K562 (cell line): ENCODE measurements around the gene TMEM168. TPM values are rescaled to one million over a fixed set of nuclear protein-coding genes. Genes with fewer than 3 reads are reported as not detected.

Experiments
- ATAC-seq: fragments of 200-7000 bp; cut with Tn5 transposase; 3 replicates; pipeline ENCODE4 v1.9.1; 2020; ENCODE audit warnings: moderate library complexity
- BruUV-seq: library from RNA; stranded (reverse); fragments of 400-500 nt; replicated peaks from 2 replicates; lab custom pipeline; 2021; lab: Mats Ljungman, UMichigan
- CTCF ChIA-PET: fragments of 300-600 bp; formaldehyde crosslinking; extraction: SDS; loops from one replicate; lab custom pipeline; 2021; ENCODE audit warnings: low intra/inter-chr PET ratio; lab: Yijun Ruan, JAX
- POLR2A ChIA-PET: fragments of 300-600, 350-650 bp; sonication (Branson Sonifier 250); formaldehyde crosslinking; extraction: SDS; loops from one replicate; lab custom pipeline; 2021; ENCODE audit warnings: antibody characterized with exemption, inconsistent platforms; lab: Yijun Ruan, JAX
- DNase-seq, 4 experiments: peaks; one replicate each; pipeline versions ENCODE4 v3.0.0 to v3.0.0-alpha.2; 2011 to 2018; ENCODE audit warnings: low spot score in 3 of 4, mixed read lengths in 3 of 4; ENCODE audit errors: extremely low read depth in 1 of 4
- FAIRE-seq: peaks from 2 replicates; lab custom pipeline; 2011; peaks lifted over from hg19 to GRCh38; lab: Jason Lieb, UNC
- H2AFZ ChIP-seq: 2 replicates; pipeline ENCODE4 v1.6.0; 2011; ENCODE audit warnings: low read depth, low read length, control low read depth, inconsistent platforms
- H3K27ac ChIP-seq: fragments of 200-600 bp; 3 replicates; pipeline ENCODE4 v1.8.0; 2011; ENCODE audit warnings: low read depth, mild to moderate bottlenecking, control low read depth, inconsistent platforms, low read length, moderate library complexity, mixed read lengths; ENCODE audit errors: extremely low read depth
- H3K27me3 ChIP-seq, 2 experiments: fragments of 300-600 bp in 1 of 2; 2 replicates in 1 of 2; 3 replicates in 1 of 2; pipeline versions ENCODE4 v1.6.0 to v1.8.0; 2011; ENCODE audit warnings: inconsistent platforms in 2 of 2, low read length in 2 of 2, mild to moderate bottlenecking in 1 of 2, mixed read lengths in 1 of 2, moderate library complexity in 1 of 2; ENCODE audit not compliant: control insufficient read depth in 2 of 2, insufficient read depth in 2 of 2
- H3K36me3 ChIP-seq: fragments of 300-600 bp; 3 replicates; pipeline ENCODE4 v1.8.0; 2011; ENCODE audit warnings: mild to moderate bottlenecking, low read length, inconsistent platforms; ENCODE audit not compliant: control insufficient read depth, insufficient read depth
- H3K4me1 ChIP-seq, 2 experiments: fragments of 200-600 bp in 1 of 2; replicated peaks in 1 of 2; 2 replicates in 1 of 2; 3 replicates in 1 of 2; pipeline versions ENCODE4 v1.5.1 to v1.8.0; 2011; ENCODE audit warnings: inconsistent platforms in 2 of 2, low read length in 2 of 2, mild to moderate bottlenecking in 1 of 2, mixed read lengths in 1 of 2, moderate library complexity in 1 of 2; ENCODE audit not compliant: control insufficient read depth in 2 of 2, insufficient read depth in 2 of 2
- H3K4me2 ChIP-seq: 2 replicates; pipeline ENCODE4 v1.6.1; 2011; ENCODE audit warnings: low read length, control low read depth, inconsistent platforms, mixed read lengths; ENCODE audit not compliant: insufficient read depth
- H3K4me3 ChIP-seq: fragments of 200-600 bp; sonication (generic), shearing (Covaris generic); 2 replicates; pipeline ENCODE4 v1.5.1; 2016; ENCODE audit warnings: control low read depth, inconsistent platforms
- H3K79me2 ChIP-seq: fragments of 200-600 bp; 3 replicates; pipeline ENCODE4 v1.8.0; 2011; ENCODE audit warnings: low read length, inconsistent platforms; ENCODE audit not compliant: control insufficient read depth, insufficient read depth
- H3K9ac ChIP-seq, 2 experiments: 2 replicates each; pipeline versions ENCODE4 v1.6.0 to v1.6.1; 2011; ENCODE audit warnings: low read depth in 2 of 2, low read length in 2 of 2, control low read depth in 1 of 2, inconsistent platforms in 1 of 2, mild to moderate bottlenecking in 1 of 2, mixed read lengths in 1 of 2; ENCODE audit not compliant: insufficient read depth in 1 of 2
- H3K9me1 ChIP-seq: one replicate; pipeline ENCODE4 v1.6.0; 2011; ENCODE audit warnings: inconsistent platforms, mild to moderate bottlenecking, low read length, moderate library complexity; ENCODE audit not compliant: control insufficient read depth, insufficient read depth
- H3K9me3 ChIP-seq: replicated peaks from 2 replicates; pipeline ENCODE4 v1.5.1; 2011; ENCODE audit warnings: low read depth, low read length, inconsistent platforms; ENCODE audit not compliant: control insufficient read depth, insufficient read depth
- H4K20me1 ChIP-seq: replicated peaks from 2 replicates; pipeline ENCODE4 v1.6.1; 2011; ENCODE audit warnings: low read length, inconsistent platforms, mixed read lengths; ENCODE audit not compliant: control insufficient read depth, insufficient read depth
- CBX5 ChIP-seq: IDR thresholded peaks from 2 replicates; pipeline ENCODE4 v1.6.1; 2014; ENCODE audit warnings: low read depth, borderline replicate concordance
- CCAR2 ChIP-seq: fragments of 200-400 bp; formaldehyde crosslinking; IDR thresholded peaks from 2 replicates; pipeline ENCODE4 v1.6.1; 2017; ENCODE audit warnings: mild to moderate bottlenecking, low read depth, low read length
- HDAC2 ChIP-seq: fragments of 450-650 bp; IDR thresholded peaks from 2 replicates; pipeline ENCODE4 v1.6.1; 2016; ENCODE audit warnings: mild to moderate bottlenecking
- HMG20A ChIP-seq: fragments of 450-650 bp; formaldehyde crosslinking; conservative IDR thresholded peaks from 2 replicates; pipeline ENCODE4 v1.4.0; 2020; ENCODE audit warnings: mild to moderate bottlenecking, mixed read lengths
- HOXB6 ChIP-seq: fragments of 250-450 bp; sonication (Bioruptor Pico); IDR thresholded peaks from 2 replicates; pipeline ENCODE4 v1.5.1; 2022; ENCODE audit warnings: mild to moderate bottlenecking, borderline replicate concordance
- KDM2B ChIP-seq: fragments of 250-450 bp; sonication (Bioruptor Pico); IDR thresholded peaks from 2 replicates; pipeline ENCODE4 v1.8.0; 2021; ENCODE audit warnings: mild to moderate bottlenecking, moderate library complexity
- MCM5 ChIP-seq: fragments of 450-650 bp; IDR thresholded peaks from 2 replicates; pipeline ENCODE4 v1.6.1; 2016; ENCODE audit warnings: low read depth
- NFYB ChIP-seq: IDR thresholded peaks from 2 replicates; pipeline ENCODE4 v1.6.1; 2011; ENCODE audit warnings: mild to moderate bottlenecking, moderate library complexity; ENCODE audit not compliant: insufficient read length; ENCODE audit errors: extremely low read depth
- PTTG1 ChIP-seq: fragments of 450-650 bp; IDR thresholded peaks from 2 replicates; pipeline ENCODE4 v1.6.1; 2016; ENCODE audit warnings: low read depth, mild to moderate bottlenecking, missing genetic modification characterization, missing compliant biosample characterization
- SMAD2 ChIP-seq: fragments of 150-350 bp; IDR thresholded peaks from 2 replicates; pipeline ENCODE4 v1.6.1; 2014; ENCODE audit warnings: low read depth, mild to moderate bottlenecking, low read length
- SP1 ChIP-seq: sonication (generic); formaldehyde crosslinking; IDR thresholded peaks from 2 replicates; pipeline ENCODE4 v1.8.1; 2022; ENCODE audit warnings: mild to moderate bottlenecking, missing genetic modification reagents
- ZBTB1 ChIP-seq: sonication (generic); formaldehyde crosslinking; IDR thresholded peaks from 2 replicates; pipeline ENCODE4 v1.8.1; 2023; ENCODE audit warnings: missing genetic modification reagents, low read depth, mild to moderate bottlenecking, borderline replicate concordance
- ZNF232 ChIP-seq: sonication (generic); formaldehyde crosslinking; IDR thresholded peaks from 2 replicates; pipeline ENCODE4 v1.8.0; 2022; ENCODE audit warnings: mild to moderate bottlenecking, missing genetic modification reagents
- ZNF263 ChIP-seq: sonication (generic); formaldehyde crosslinking; IDR thresholded peaks from 2 replicates; pipeline ENCODE4 v1.8.0; 2022; ENCODE audit warnings: mild to moderate bottlenecking, missing genetic modification reagents, borderline replicate concordance
- ZNF277 ChIP-seq: fragments of 250-450 bp; sonication (Bioruptor Pico); IDR thresholded peaks from 2 replicates; pipeline ENCODE4 v1.8.0; 2022; ENCODE audit warnings: inconsistent platforms, mild to moderate bottlenecking, moderate library complexity, borderline replicate concordance
- WGBS: fragments of 100-300 bp; shearing (Covaris generic); methylation state at CpG from one replicate; pipeline ENCODE4 v1.1.6; 2016; ENCODE audit warnings: low coverage, mixed read lengths; ENCODE audit not compliant: insufficient coverage; ENCODE audit errors: missing lambda C conversion rate; 5-methylcytosine and 5-hydroxymethylcytosine counted together
- in situ Hi-C: fragments of 300-500 bp; cut with MboI; formaldehyde crosslinking; loops from 4 replicates; pipeline ENCODE4 v1.15.0; 2018; ENCODE audit warnings: inconsistent platforms, mixed read lengths
- intact Hi-C: fragments of 100-400 bp; cut with micrococcal nuclease; formaldehyde crosslinking; loops from 2 replicates; pipeline ENCODE4 v1.14.2; 2022
- polyA plus RNA-seq, 8 experiments: library from polyadenylated mRNA; depleted of rRNA in 4 of 8; stranded (reverse) in 5 of 8; unstranded in 3 of 8; fragments of >200 nt; fragmentation: Nextera tagmentation in 2 of 8; fragmentation: Illumina TruSeq in 1 of 8; extraction: Ambion mirVana in 2 of 8; extraction: Trizol in 1 of 8; gene quantifications; 2 replicates each; pipeline versions ENCODE4 v1.2.1 to v1.2.3, GENCODE V29; 2011 to 2014; ENCODE audit warnings: inconsistent platforms in 1 of 8, missing spikeins in 1 of 8
- total RNA-seq, 7 experiments: library from RNA; depleted of rRNA in 6 of 7; stranded (reverse); fragments of >200 nt in 6 of 7; fragmentation: Illumina TruSeq in 2 of 7; extraction: Trizol in 2 of 7; gene quantifications; 2 replicates each; pipeline versions ENCODE4 v1.2.1 to v1.2.3, GENCODE V29; 2011 to 2021; ENCODE audit warnings: low replicate concordance in 1 of 7
- TF ChIP-seq, protein P1 (sequence below): fragments of 450-650 bp; conservative IDR thresholded peaks from 2 replicates; pipeline ENCODE4 v1.6.1; 2016; ENCODE audit warnings: missing genetic modification characterization, low read depth, mild to moderate bottlenecking, missing compliant biosample characterization, moderate library complexity
- TF ChIP-seq, protein P2 (sequence below): sonication (generic); formaldehyde crosslinking; IDR thresholded peaks from 2 replicates; pipeline ENCODE4 v1.8.1; 2022; ENCODE audit warnings: missing genetic modification reagents

TMEM168 gene
- total and polyA plus RNA-seq, 9 of the 15 experiments (the other 6 are each of a cell fraction or from before 2014, with no cell fraction given), result 19.7 to 50.7 (median 25.4) TPM

DNA sequence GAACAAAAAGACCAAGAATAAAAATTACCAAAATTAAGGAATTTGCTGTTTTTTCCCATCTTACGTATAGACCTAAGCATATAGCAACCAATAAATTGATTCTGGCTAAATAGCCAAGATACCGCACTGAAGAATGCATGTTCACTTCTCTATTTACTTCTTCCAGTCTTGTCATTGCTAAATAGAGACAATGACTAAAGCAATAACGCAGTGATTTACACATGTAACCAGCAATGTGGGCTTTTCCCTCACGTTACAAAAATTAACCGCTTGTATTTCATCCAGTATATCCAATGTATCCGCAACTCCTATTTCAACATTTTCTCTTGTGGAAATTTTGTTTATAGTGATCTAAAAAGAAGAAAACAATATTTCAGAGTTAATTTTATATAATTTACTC is 5.6 kb downstream of the TMEM168 start:
- no peak for DNase-seq
- H4K20me1 ChIP-seq, result no peaks in the 10 kb centered on the region
- in situ Hi-C loops (no loop called here), intact Hi-C loops (loop anchor here (10.0 kb wide), 1 partner anchor 330 kb away; the partner anchor contains the start of gene SMIM30)
- no peak overlapping the region for H3K27ac ChIP-seq
- no peak overlapping the region for H3K4me2 ChIP-seq
- H3K9me3 ChIP-seq, result no peaks in the 10 kb centered on the region
- H2AFZ ChIP-seq, result no peak overlapping the region
- peaks cover 44% of the 10 kb centered on the region for H3K79me2 ChIP-seq
- 94% methylated on average over 6 of the region's 6 CpGs for WGBS
- H3K27me3 ChIP-seq, result no peaks in the 10 kb centered on the region
- BruUV-seq, result no TSS peak
- no peak for ATAC-seq
- H3K4me3 ChIP-seq, result no peak overlapping the region
- ChIA-PET POLR2A (interaction anchor here (0.6 to 1.1 kb wide), 2 partner anchors 14 to 333 kb away, joined by 3 to 4 read pairs; no protein-coding TSS in a partner anchor), CTCF (no interaction called here)
- peaks cover 0 to 7% of the 10 kb centered on the region in 2 experiments; a peak in 2 of 5 replicates for H3K4me1 ChIP-seq
- no peak overlapping the region for H3K9ac ChIP-seq
- no peak for FAIRE-seq
- peaks cover 36% of the 10 kb centered on the region; the same call in 1 of the 3 replicates for H3K36me3 ChIP-seq
- no peaks in the 10 kb centered on the region for H3K9me1 ChIP-seq
- no peak for TF ChIP-seq SMAD2
- TF ChIP-seq ZNF263, result no peak
- TF ChIP-seq ZBTB1, result no peak
- no peak for TF ChIP-seq HDAC2
- no peak for TF ChIP-seq MCM5
- no peak for TF ChIP-seq SP1 (CRISPR knock-in tag)
- no peak for TF ChIP-seq CBX5
- TF ChIP-seq KDM2B, result no peak
- TF ChIP-seq ZNF277, result no peak
- TF ChIP-seq HMG20A (CRISPR knock-in tag), result no peak
- no peak for TF ChIP-seq ZNF232
- TF ChIP-seq, protein P1, sequence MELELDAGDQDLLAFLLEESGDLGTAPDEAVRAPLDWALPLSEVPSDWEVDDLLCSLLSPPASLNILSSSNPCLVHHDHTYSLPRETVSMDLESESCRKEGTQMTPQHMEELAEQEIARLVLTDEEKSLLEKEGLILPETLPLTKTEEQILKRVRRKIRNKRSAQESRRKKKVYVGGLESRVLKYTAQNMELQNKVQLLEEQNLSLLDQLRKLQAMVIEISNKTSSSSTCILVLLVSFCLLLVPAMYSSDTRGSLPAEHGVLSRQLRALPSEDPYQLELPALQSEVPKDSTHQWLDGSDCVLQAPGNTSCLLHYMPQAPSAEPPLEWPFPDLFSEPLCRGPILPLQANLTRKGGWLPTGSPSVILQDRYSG, result no peak
- no peak for TF ChIP-seq NFYB
- no peak for TF ChIP-seq CCAR2
- TF ChIP-seq HOXB6 (CRISPR knock-in tag), result no peak
- TF ChIP-seq, protein P2, sequence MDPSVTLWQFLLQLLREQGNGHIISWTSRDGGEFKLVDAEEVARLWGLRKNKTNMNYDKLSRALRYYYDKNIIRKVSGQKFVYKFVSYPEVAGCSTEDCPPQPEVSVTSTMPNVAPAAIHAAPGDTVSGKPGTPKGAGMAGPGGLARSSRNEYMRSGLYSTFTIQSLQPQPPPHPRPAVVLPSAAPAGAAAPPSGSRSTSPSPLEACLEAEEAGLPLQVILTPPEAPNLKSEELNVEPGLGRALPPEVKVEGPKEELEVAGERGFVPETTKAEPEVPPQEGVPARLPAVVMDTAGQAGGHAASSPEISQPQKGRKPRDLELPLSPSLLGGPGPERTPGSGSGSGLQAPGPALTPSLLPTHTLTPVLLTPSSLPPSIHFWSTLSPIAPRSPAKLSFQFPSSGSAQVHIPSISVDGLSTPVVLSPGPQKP (CRISPR knock-in tag), result no peak
- no peak for TF ChIP-seq PTTG1 (tag)
